Uterus (tissue), 4 donors: ENCODE results near the gene GALNT13. TPM values are rescaled to one million over a fixed set of nuclear protein-coding genes. Genes with fewer than 3 reads are reported as not detected.

Experiments used
- DNase-seq, 2 donors: peaks; one replicate each; pipeline ENCODE4 v3.0.0-alpha.2; 2019 to 2020
- H3K27ac ChIP-seq, 2 donors: fragments of 200-600 bp; sonication (generic); 1 replicate in 1 of 2; 2 replicates in 1 of 2; pipeline ENCODE4 v1.5.1; 2016 to 2018
- H3K27me3 ChIP-seq, 2 donors: fragments of 200-600 bp; sonication (generic); one replicate each; pipeline ENCODE4 v1.5.1; 2018 to 2019; ENCODE audit warnings: control low read depth in 1 of 2
- H3K36me3 ChIP-seq, 2 donors: fragments of 200-600 bp; sonication (generic); one replicate each; pipeline ENCODE4 v1.5.1; 2019; ENCODE audit warnings: control low read depth in 1 of 2
- H3K4me1 ChIP-seq, 2 donors: fragments of 200-600 bp; sonication (generic); one replicate each; pipeline ENCODE4 v1.5.1; 2018 to 2019; ENCODE audit warnings: control low read depth in 1 of 2
- H3K4me3 ChIP-seq, 2 donors: fragments of 200-600 bp; sonication (generic); 1 replicate in 1 of 2; 2 replicates in 1 of 2; pipeline ENCODE4 v1.5.1; 2018 to 2019; ENCODE audit warnings: mild to moderate bottlenecking in 1 of 2
- H3K9me3 ChIP-seq, 2 donors: fragments of 200-600 bp; sonication (generic); one replicate each; pipeline ENCODE4 v1.5.1; 2019; ENCODE audit warnings: control low read depth in 1 of 2
- POLR2A ChIP-seq, 2 donors: fragments of 450-650 bp; IDR thresholded peaks; one replicate each; pipeline ENCODE4 v1.6.1; 2016; ENCODE audit warnings: antibody characterized with exemption in 2 of 2, mild to moderate bottlenecking in 1 of 2, moderate library complexity in 1 of 2
- intact Hi-C: fragments of 100-400 bp; cut with DNase I; formaldehyde crosslinking; loops from one replicate; pipeline ENCODE4 v1.15.1; 2023; ENCODE audit warnings: low total_unique reads
- total RNA-seq, 4 donors: library from RNA; depleted of rRNA in 3 of 4; stranded (reverse); fragments of >200 nt in 3 of 4; gene quantifications; one replicate each; pipeline versions ENCODE4 v1.1.0 to v1.2.4, GENCODE V29; 2014 to 2023
- TF ChIP-seq, protein P1 (sequence below), 4 experiments: fragments of 200-600 bp in 2 of 4; fragments of 450-650 bp in 2 of 4; sonication (generic) in 2 of 4; IDR thresholded peaks; one replicate each; pipeline ENCODE4 v1.5.1; 2016 to 2019; ENCODE audit warnings: antibody characterized with exemption in 4 of 4, mild to moderate bottlenecking in 2 of 4, moderate library complexity in 1 of 4
- donor health status: DM: yes; HTN: yes; CAD: no.

Gene GALNT13
- total RNA-seq, 4 donors from 2014 or later, result 0.29 to 16.5 (median 4.1) TPM; not detected in 1

DNA sequence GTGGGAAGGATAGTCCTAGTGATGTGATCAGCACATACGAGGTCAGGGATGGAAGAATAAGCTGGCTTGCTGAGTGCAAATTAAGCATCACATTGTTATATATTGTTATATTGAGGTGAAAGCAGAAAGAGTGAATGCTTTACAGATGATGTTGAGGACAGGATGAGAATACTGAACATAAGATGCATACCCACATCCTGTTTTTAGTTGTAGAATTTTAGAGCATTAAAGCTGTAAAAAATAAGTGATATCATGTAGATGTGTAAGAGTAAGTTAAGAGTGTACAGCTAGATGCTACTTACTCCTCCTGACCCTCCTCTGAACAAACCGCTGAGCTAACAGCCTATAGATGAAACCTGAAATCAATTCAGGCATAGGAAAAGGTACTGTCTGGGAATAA lies 555.7 kb downstream of the GALNT13 start:
- Histone ChIP-seq H3K27ac (no peak overlapping the region), H3K27me3 (no peaks in the 10 kb centered on the region), H3K4me3 (no peak overlapping the region), H3K9me3 (no peaks in the 10 kb centered on the region), H3K36me3 (no peaks in the 10 kb centered on the region), H3K4me1 (no peaks in the 10 kb centered on the region)
- TF ChIP-seq POLR2A (IDR thresholded peaks at IDR 0.05), result no peak
- TF ChIP-seq, protein P1, sequence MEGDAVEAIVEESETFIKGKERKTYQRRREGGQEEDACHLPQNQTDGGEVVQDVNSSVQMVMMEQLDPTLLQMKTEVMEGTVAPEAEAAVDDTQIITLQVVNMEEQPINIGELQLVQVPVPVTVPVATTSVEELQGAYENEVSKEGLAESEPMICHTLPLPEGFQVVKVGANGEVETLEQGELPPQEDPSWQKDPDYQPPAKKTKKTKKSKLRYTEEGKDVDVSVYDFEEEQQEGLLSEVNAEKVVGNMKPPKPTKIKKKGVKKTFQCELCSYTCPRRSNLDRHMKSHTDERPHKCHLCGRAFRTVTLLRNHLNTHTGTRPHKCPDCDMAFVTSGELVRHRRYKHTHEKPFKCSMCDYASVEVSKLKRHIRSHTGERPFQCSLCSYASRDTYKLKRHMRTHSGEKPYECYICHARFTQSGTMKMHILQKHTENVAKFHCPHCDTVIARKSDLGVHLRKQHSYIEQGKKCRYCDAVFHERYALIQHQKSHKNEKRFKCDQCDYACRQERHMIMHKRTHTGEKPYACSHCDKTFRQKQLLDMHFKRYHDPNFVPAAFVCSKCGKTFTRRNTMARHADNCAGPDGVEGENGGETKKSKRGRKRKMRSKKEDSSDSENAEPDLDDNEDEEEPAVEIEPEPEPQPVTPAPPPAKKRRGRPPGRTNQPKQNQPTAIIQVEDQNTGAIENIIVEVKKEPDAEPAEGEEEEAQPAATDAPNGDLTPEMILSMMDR (IDR thresholded peaks at IDR 0.05), result no peak
- intact Hi-C loops, result no loop called here
- DNase-seq, result no peak

DNA sequence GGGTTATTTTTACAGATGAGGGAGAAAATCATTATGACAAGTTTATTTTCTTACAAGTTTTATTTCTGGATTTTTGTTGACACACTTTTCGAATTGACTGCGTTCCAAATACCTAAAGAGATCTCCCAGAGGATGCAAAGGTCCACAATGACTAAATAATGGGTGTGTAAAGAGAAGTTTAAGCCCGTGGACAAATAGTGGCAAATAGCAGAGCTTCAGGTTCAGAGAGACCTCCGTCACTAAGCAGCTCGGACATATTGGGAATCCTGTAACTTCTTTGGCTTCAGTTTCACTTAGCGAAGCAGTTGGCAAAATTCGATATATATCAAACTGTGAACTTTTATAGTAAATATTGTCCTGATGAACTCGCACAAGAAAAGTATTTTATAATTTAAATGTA lies 556.3 kb downstream of the GALNT13 start:
- TF ChIP-seq, protein P1 (IDR thresholded peaks at IDR 0.05), result no peak
- TF ChIP-seq POLR2A (IDR thresholded peaks at IDR 0.05), result no peak
- intact Hi-C loops, result no loop called here

DNA sequence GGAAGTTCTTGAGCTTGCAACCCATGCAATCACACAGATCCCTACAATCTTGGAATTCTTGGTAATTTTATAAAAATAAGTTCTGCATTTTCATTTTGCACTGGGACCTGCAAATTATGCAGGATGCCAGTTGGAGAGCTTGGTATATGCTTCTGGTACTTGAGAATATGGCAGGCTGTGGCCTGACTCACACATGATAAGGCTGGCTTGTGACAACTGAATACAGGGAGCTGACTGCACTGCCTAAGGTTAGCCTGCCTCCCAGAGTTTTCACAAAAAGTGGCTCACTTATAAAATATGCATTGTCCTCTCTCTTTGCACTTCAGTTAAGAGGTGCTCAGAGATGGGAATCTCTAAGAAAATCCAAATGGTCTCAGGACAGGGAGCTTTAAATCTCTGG lies 561.3 kb downstream of the GALNT13 start:
- no peak overlapping the region for H3K27ac ChIP-seq
- H3K9me3 ChIP-seq, result no peaks in the 10 kb centered on the region
- TF ChIP-seq, protein P1 (IDR thresholded peaks at IDR 0.05), result no peak
- no peak for TF ChIP-seq POLR2A (IDR thresholded peaks at IDR 0.05)
- no peaks in the 10 kb centered on the region for H3K36me3 ChIP-seq
- H3K4me3 ChIP-seq, result no peak overlapping the region
- no peaks in the 10 kb centered on the region for H3K4me1 ChIP-seq
- H3K27me3 ChIP-seq, result no peaks in the 10 kb centered on the region
- no peak for DNase-seq
- intact Hi-C loops, result no loop called here

More for the DNA sequence above, 556.3 kb downstream of the GALNT13 start:
- DNase-seq, result no peak
- Histone ChIP-seq H3K9me3 (no peaks in the 10 kb centered on the region), H3K4me1 (no peaks in the 10 kb centered on the region), H3K36me3 (no peaks in the 10 kb centered on the region), H3K27ac (no peak overlapping the region), H3K27me3 (no peaks in the 10 kb centered on the region), H3K4me3 (no peak overlapping the region)

DNA sequence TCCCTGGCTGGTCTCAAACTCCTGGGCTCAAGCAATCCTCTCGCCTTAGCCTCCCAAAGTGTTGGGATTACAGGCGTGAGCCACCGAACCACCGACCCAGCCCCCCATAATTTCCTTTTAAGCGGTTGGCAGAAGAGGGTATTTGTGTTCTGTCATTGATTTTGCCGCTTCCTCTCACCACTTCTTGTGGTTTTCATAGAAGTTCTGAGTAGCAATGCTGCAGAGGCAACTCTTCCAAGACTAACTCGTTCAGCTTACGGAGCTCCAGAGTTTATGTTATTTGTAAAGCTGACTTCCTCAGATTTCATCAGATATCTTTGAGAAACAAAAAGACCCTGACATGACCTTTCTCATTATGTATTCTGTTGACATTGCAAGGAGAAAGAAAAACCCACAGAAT lies 565.4 kb downstream of the GALNT13 start:
- no peaks in the 10 kb centered on the region for H3K27me3 ChIP-seq
- no peak overlapping the region for H3K27ac ChIP-seq
- no peak for TF ChIP-seq POLR2A (IDR thresholded peaks at IDR 0.05)
- TF ChIP-seq, protein P1 (IDR thresholded peaks at IDR 0.05), result no peak
- no peaks in the 10 kb centered on the region for H3K9me3 ChIP-seq
- H3K4me1 ChIP-seq, result no peaks in the 10 kb centered on the region
- intact Hi-C loops, result no loop called here
- no peak overlapping the region for H3K4me3 ChIP-seq
- H3K36me3 ChIP-seq, result no peaks in the 10 kb centered on the region
- DNase-seq, result no peak

DNA sequence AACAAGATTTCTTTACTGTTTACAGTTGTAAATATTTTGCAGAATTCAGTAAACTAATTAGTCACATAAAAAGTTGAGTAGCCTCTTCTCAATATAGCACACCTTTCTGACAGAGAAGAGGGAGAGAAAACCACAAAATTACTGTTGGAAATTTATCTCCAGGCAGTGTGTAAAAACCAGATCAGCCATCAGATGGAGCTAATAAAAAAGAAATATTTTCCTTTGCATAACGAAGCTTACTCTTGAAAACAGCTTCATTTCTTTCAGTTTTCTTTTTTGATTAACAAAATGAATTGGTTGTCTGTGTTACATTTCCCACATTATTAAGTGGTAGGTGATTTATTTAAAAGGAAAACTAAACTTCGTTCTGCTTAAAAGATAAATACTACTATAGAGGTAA lies 567.4 kb downstream of the GALNT13 start:
- Histone ChIP-seq H3K27me3 (no peaks in the 10 kb centered on the region), H3K9me3 (no peaks in the 10 kb centered on the region), H3K4me1 (no peaks in the 10 kb centered on the region), H3K4me3 (no peak overlapping the region), H3K36me3 (no peaks in the 10 kb centered on the region), H3K27ac (no peak overlapping the region)
- no peak for DNase-seq
- no peak for TF ChIP-seq POLR2A (IDR thresholded peaks at IDR 0.05)
- TF ChIP-seq, protein P1 (IDR thresholded peaks at IDR 0.05), result no peak
- intact Hi-C loops, result no loop called here
